AG09309 (cell line): ENCODE data around the gene RCC1.

Experiments used
- DNase-seq: peaks from one replicate; pipeline ENCODE4 v3.0.0-alpha.2; 2010; ENCODE audit warnings: low read depth
- H3K4me3 ChIP-seq: 2 replicates; pipeline ENCODE4 v1.5.1; 2011; ENCODE audit warnings: mild to moderate bottlenecking, low read depth, low read length, moderate library complexity; ENCODE audit not compliant: control insufficient read depth
- TF ChIP-seq, protein P1 (sequence below): IDR thresholded peaks from 2 replicates; pipeline ENCODE4 v1.5.1; 2011; ENCODE audit warnings: mild to moderate bottlenecking, low read depth, low read length, inconsistent platforms; ENCODE audit not compliant: insufficient read depth, control insufficient read depth; ENCODE audit errors: missing control alignments

RCC1 gene, protein sequence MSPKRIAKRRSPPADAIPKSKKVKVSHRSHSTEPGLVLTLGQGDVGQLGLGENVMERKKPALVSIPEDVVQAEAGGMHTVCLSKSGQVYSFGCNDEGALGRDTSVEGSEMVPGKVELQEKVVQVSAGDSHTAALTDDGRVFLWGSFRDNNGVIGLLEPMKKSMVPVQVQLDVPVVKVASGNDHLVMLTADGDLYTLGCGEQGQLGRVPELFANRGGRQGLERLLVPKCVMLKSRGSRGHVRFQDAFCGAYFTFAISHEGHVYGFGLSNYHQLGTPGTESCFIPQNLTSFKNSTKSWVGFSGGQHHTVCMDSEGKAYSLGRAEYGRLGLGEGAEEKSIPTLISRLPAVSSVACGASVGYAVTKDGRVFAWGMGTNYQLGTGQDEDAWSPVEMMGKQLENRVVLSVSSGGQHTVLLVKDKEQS

DNA sequence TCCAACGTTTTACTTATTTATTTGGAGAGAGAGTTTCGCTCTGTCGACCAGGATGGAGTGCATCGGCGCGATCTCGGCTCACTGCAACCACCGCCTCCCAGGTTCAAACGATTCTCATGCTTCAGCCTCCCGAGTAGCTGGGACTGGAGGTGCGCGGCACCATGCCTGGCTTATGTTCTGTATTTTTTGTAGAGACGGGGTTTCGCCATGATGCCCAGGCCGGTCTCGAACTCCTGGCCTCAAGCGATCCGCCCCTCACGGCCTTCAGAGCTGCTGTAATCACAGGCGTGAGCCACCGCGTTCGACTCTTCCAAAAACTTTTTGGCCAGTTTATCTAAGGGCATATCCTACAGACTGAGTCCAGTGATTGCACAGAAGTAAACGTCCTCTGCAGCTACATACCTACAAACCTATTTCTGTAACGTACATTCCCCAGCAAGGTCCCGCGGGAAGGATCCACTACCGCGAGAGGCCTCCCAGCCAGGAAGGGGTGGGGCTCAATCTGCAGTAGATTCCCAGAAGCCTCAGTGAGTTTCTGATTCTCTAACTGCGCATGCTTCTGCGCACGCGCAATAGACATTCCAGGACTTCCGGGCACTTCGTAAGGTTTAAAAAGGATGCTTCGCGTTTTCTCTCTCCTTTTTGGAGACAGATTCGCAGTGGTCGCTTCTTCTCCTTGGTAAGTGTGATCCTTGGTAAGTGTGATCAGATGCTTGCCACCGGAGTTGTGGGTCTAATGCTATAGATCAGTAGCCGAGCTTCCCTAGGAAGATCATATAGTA, at the start of gene RCC1:
TSS of gene RCC1 (plus strand) at position 638 of the 782 bp plus-strand sequence. CDS start 23,824 bp downstream, outside the sequence.
- H3K4me3 ChIP-seq, result peak within 1 kb of the TSS; percentile 81
- peak; percentile 97 for DNase-seq
- TF ChIP-seq, protein P1, sequence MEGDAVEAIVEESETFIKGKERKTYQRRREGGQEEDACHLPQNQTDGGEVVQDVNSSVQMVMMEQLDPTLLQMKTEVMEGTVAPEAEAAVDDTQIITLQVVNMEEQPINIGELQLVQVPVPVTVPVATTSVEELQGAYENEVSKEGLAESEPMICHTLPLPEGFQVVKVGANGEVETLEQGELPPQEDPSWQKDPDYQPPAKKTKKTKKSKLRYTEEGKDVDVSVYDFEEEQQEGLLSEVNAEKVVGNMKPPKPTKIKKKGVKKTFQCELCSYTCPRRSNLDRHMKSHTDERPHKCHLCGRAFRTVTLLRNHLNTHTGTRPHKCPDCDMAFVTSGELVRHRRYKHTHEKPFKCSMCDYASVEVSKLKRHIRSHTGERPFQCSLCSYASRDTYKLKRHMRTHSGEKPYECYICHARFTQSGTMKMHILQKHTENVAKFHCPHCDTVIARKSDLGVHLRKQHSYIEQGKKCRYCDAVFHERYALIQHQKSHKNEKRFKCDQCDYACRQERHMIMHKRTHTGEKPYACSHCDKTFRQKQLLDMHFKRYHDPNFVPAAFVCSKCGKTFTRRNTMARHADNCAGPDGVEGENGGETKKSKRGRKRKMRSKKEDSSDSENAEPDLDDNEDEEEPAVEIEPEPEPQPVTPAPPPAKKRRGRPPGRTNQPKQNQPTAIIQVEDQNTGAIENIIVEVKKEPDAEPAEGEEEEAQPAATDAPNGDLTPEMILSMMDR, result no peak

GRCh38 chr1:28456078-28456477, 49.8 kb upstream of the RCC1 start:
- TF ChIP-seq, protein P1, result no peak
- no peak overlapping the region for H3K4me3 ChIP-seq
- peak; percentile 33 for DNase-seq

DNA sequence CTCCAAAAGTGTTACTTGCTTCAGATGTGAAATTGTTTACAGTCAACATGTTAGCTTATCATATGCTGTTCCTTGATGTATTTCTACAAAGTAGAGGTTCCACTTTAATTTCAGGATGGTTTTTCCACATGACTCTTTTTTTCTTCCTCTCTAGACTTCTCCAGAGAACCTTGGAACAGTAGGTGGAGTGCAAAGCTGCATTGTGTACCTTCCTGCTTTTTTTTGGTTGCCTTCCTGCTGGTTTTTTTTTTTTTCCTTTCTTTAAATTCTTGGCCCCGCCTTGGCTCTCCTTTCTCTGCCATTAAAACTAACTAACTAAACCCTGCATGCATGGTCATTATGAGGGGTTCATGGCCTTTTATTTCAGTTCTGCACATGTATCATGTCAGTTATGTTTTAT, 48.2 kb upstream of the RCC1 start:
- no peak for DNase-seq
- TF ChIP-seq, protein P1, result no peak

GRCh38 chr1:28458237-28459228, 47.3 kb upstream of the RCC1 start:
- DNase-seq, result no peak
- TF ChIP-seq, protein P1, result no peak
- no peak overlapping the region for H3K4me3 ChIP-seq

More for the DNA sequence above, 48.2 kb upstream of the RCC1 start:
- no peak overlapping the region for H3K4me3 ChIP-seq

DNA sequence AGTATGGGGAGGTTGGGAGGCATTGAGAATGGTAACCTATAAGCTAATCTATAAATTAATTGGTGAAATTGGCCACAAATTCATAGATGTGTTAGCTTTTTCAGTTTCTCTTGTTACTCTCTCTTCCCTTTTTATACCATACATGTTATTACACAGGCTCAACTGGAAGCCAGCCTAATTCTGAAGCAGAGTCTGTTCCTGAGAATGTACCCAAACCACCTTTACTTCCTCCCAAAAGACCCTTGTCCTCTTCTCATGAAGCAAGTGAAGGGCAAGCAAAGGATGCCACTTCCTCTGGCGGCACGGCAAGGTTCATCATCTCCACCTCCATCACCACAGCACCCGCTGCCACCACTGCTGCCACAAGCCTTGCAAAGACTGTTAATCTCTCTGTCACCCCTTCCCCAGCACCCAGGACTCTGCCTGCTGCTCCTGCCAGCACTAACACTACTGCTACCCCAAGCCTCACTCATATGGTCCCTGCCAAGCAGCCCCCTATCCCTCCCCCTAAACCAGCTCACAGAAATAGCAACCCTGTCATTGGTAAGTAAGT, 39.5 kb upstream of the RCC1 start:
- TF ChIP-seq, protein P1, result no peak
- no peak for DNase-seq
- no peak overlapping the region for H3K4me3 ChIP-seq
